HG02763 (cell line): Measurements from ENCODE around the gene MYBPC1.

Source experiments
- ATAC-seq: cut with Tn5 transposase; IDR thresholded peaks from one replicate; pipeline ENCODE4 v1.9.1; 2021; ENCODE audit warnings: mild to moderate bottlenecking, moderate library complexity; ENCODE audit not compliant: unreplicated experiment

MYBPC1 gene

GRCh38 chr12:101598483-101598882, 3.7 kb downstream of the MYBPC1 start:
- ATAC-seq = no peak

GRCh38 chr12:101599311-101599710, 4.5 kb downstream of the MYBPC1 start:
- no peak for ATAC-seq

GRCh38 chr12:101599771-101600484, 5.2 kb downstream of the MYBPC1 start:
- no peak for ATAC-seq

GRCh38 chr12:101604132-101604531, 9.4 kb downstream of the MYBPC1 start:
- ATAC-seq = no peak

- no peak for ATAC-seq
Observed at GRCh38 chr12:101607894-101608293, 13.1 kb downstream of the MYBPC1 start.

GRCh38 chr12:101608301-101609133, 13.7 kb downstream of the MYBPC1 start:
- ATAC-seq = no peak

- no peak for ATAC-seq
Observed at GRCh38 chr12:101609198-101609597, 14.4 kb downstream of the MYBPC1 start.

- no peak for ATAC-seq
Observed at GRCh38 chr12:101612160-101612916, 17.6 kb downstream of the MYBPC1 start.

GRCh38 chr12:101616027-101616494, 21.3 kb downstream of the MYBPC1 start:
- no peak for ATAC-seq

GRCh38 chr12:101619026-101619786, 24.4 kb downstream of the MYBPC1 start:
- no peak for ATAC-seq

GRCh38 chr12:101619858-101620761, 25.3 kb downstream of the MYBPC1 start:
- ATAC-seq = no peak

- ATAC-seq = no peak
Observed at GRCh38 chr12:101620762-101621133, 26.0 kb downstream of the MYBPC1 start.

GRCh38 chr12:101628676-101629075, 33.9 kb downstream of the MYBPC1 start:
- no peak for ATAC-seq

- ATAC-seq = peak; percentile 95
Observed at GRCh38 chr12:101634724-101635123, 40.0 kb downstream of the MYBPC1 start.

- no peak for ATAC-seq
Observed at GRCh38 chr12:101637936-101638335, 43.2 kb downstream of the MYBPC1 start.

- no peak for ATAC-seq
Observed at GRCh38 chr12:101642115-101643067, 47.6 kb downstream of the MYBPC1 start.

GRCh38 chr12:101647711-101648110, 52.9 kb downstream of the MYBPC1 start:
- ATAC-seq = no peak

- ATAC-seq = no peak
Observed at GRCh38 chr12:101648195-101648594, 53.4 kb downstream of the MYBPC1 start.
